Fibroblast of skin of abdomen (primary cell): ENCODE data around the gene PGLYRP3.
"Not testable (repeated sequence)": the region's sequence is repeated elsewhere in the genome, so short reads cannot be mapped to it uniquely, and the experiment has no call there.

ENCODE experiments used
- DNase-seq: peaks from one replicate; pipeline ENCODE4 v3.0.0-alpha.2; 2013

PGLYRP3 gene

DNA sequence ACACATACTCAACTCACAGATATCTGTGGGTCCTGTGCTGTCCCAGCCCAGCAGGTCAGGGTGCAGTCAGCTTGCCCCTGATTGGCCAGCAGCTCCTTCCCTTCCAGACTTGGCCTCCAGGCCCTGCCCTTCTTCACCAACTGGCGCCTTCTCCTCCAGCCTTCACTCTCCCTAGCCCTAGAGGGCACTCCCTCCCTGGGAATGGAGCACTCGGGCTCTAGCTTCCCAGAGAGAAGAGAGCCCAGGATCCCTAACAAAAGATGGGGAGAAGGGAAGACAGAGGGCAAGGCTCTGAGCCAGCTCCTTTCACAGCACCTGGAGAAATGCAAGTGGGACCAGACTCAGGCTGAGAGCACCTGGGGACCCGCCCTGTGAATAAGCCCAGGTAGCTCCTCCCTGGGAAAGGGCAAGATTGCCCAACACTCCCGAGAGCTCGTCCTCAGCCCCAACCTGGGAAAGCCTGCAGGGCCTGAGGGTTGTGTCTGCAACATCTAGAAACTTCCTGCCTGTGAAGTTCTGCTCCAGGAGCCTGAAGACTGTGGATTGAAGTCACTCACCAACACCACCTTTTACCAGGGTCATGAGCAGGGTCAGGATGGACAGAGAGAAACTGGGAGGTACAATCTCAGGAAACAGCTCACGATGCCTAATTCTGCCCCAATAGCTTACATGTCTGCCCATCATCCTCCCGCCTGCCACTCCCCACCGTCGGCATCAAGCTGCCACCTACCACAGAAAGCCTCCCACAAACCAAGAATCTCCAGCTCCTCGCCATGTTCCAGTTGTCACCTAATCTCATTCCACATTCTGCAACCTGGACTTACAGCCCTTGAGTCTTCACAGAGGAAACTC lies 36.0 kb upstream of the PGLYRP3 start, which contains the start of gene PGLYRP4:
Gene PGLYRP4, minus strand, starts transcription at position 331 of the 852 bp plus-strand sequence. CDS start 909 bp downstream, outside the sequence.
- no peak for DNase-seq

DNA sequence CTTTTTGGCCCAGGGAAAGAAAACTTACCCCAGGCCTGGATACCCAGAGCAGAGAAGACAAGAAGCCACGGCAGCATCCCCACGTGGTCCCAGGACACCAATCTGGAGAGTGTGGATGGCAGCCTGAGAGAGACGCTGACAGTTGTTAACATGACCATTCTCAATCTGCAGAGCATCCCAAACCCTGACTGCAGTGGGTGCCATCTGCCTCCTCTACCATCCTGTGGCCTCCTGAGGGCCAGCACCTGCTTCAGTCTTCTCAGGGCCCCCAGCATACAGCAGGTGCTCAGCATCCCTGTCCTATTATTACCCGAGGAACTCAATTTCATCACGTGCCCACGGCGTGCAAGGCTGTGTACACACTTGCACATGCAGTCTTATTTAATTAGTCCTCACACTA lies 35.1 kb upstream of the PGLYRP3 start:
- no peak for DNase-seq

DNA sequence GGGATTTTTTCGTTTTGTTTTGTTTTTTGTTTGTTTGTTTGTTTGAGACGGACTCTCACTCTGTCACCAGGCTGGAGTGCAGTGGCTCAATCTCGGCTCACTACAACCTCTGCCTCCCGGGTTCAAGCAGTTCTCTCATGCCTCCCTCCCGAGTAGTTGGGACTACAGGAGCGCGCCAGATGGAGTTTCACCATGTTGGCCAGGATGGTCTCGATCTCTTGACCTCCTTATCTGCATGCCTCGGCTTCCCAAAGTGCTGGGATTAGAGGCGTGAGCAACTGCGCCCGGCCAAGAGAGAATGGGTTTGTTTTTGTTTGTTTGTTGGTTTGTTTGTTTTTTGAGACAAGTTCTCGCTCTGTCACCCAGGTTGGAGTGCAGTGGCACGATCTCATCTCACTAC lies 34.3 kb upstream of the PGLYRP3 start:
- not testable (repeated sequence) for DNase-seq

GRCh38 chr1:153346077-153346723 lies 33.4 kb upstream of the PGLYRP3 start:
- DNase-seq, result no peak

DNA sequence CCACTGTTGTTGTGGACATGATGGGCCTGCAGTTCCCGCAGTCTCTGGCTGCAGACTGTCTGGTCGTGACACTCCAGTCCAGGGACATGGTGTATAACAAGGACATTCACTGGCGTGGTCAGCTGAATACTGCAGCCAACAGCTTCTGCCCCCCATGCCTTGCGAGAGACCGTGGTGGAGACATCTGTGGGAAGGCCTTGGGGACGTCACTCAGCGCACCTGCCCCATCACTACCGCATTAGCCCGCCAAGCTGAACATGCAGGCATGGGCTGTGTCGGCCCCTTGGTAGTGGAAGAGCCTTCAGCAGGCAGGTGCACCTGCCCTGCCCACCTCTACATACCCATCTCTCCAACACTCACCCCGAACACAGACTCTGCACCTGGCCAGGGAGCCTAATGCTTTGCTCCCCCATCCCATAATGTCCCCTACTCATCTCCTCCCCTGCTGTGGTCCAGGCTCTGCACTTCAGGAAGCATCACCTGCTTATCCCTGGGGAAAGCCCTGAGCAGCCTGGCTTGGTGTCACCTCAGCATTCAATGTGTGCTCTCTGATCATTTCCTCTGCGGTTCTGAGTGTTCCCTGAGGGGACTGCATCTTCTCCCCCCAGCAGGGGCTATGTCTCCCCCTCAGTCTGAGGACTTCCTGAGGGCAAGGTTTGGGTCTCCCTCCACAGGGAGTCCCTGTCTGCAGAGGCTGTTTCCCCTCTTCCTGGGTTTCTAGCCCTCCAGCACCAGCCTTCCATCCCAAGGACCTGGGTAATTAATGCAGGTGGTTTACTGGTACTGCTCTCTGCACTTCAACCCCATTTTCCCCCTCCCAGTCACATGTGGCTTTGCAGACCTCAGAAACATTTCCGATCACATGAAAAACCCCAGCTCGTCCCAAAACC lies 32.7 kb upstream of the PGLYRP3 start:
- DNase-seq, result no peak

DNA sequence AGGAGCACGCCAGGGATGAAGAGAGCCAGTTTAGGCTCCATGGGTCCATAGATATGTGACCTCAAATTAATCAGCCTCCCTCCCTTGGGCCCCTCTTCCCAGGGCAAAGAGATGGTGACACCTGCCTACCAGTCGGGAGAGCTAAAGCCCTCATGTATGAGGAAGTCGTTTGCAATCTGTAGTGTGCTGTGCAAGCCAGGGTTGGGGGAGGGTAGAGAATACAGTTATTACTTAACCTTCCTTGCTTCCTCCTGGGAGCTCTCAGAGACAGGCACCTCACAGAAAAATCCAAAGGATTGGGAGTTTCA lies 31.9 kb upstream of the PGLYRP3 start:
- no peak for DNase-seq

DNA sequence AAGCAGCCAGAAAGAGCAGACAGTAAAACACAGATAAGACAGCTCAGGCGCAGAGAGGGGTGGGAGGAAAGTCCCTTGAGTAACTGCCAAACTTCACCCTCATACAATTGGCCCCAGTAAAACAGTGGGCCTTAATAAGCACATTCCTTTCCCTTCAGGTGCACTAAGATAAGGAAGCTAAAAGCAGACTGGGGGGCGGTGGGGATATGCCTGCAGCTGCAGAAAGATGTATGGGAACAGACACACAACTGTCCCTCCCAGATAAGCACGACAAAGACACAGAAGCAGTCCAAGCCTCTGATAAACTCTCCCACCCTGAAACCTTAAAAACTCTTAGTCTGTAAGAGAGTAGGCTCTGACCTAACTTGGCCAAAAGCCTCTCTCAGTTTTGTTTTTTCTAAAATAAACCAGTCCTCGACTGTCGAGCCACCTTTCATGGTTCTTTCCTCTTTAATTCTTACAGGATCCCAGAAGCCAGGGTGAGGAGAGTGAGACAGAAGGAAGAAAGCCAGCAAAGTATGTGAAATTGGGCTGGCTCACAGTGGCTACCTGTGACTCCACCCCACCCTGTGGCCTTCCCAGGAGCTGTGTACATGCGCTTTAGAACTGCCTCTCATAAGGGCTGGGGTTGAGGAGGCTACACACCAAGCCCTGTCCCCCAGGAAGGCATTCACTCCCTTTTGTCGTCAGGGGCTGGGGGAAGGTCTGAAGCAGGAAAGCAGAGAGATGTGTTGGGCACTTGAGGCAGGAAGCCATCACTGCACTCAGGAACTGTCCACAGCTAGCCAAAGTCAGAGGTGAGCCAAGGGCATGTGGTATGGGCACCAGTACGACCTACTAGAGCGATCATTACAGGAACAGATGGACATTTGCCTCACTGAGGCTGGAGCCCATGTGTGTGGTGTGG lies 31.3 kb upstream of the PGLYRP3 start:
- DNase-seq, result no peak

DNA sequence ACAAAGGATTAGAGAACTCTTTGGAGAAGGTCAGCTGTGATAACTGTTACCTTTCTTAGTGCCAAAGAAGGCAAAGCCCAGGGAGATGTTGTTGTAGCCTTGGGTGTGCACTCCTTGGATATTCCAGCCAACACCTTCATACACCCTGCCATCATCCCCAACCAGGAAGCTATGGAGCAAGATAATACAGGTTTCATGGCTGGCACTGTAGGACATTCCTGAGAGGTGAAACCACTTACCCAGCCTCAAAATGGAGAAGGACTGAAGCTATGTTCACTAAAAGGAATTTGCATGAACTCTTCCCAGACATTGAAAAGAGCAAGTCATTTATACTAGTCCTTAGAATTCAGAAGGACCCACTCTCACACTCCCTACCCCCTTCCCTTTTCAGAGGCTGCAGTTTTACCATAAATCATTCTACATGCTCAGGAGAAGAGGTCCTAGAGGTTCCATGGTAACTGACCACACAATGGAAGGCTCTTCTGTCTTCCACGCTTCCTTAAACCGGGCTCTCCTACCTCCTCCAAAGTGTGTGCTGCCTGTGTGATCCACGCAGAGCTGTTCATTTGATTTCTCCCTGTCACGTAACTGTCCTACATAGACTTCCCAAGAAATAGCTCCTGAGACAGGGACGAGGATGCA lies 30.4 kb upstream of the PGLYRP3 start:
- no peak for DNase-seq

DNA sequence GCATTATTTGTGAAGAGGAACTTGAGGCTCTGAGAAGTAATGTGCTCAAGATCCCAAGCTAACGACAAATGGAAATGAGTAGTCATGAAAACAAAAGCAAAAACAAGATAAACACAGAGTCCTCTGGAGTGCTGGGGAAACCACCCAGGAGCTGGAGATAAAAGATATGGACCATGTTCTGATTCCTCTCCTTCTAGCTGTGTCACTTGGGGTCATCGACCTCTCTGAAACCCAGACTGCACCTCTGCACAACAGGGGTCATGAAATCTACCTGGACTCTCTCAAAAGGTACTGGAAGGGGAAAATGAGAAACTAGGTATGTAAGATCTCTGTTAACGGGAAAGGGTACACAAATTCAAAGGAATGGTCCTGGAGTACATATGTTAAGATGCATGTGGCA lies 29.4 kb upstream of the PGLYRP3 start:
- no peak for DNase-seq

DNA sequence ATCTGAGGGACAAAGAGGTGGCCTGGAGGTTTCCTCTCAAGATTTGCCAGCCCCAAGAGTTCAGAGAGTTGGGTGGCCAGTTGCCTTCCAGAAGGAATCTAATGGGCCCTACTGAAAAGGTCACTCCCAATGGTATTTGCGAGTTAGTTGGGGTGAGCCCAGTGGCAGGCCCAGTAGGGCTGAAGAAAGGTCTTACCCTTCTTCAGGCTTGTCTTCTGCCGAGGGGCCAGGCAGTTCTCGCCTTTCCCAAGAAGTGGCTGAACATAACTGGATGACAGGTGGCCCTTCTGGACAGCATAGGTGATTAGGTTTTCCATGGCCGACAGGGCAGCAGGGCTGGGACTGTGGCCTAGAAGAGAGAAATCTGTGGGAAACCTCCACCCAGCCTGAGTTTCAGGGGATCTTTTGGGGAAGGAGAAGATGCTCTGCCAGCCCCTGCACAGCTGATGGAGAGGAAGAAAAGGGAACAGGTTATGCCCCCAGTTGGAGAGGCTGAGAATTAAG lies 28.7 kb upstream of the PGLYRP3 start:
- no peak for DNase-seq

- DNase-seq, result no peak
Measured at GRCh38 chr1:153340356-153340755, 27.6 kb upstream of the PGLYRP3 start.

GRCh38 chr1:153339802-153340201 lies 27.1 kb upstream of the PGLYRP3 start:
- no peak for DNase-seq

DNA sequence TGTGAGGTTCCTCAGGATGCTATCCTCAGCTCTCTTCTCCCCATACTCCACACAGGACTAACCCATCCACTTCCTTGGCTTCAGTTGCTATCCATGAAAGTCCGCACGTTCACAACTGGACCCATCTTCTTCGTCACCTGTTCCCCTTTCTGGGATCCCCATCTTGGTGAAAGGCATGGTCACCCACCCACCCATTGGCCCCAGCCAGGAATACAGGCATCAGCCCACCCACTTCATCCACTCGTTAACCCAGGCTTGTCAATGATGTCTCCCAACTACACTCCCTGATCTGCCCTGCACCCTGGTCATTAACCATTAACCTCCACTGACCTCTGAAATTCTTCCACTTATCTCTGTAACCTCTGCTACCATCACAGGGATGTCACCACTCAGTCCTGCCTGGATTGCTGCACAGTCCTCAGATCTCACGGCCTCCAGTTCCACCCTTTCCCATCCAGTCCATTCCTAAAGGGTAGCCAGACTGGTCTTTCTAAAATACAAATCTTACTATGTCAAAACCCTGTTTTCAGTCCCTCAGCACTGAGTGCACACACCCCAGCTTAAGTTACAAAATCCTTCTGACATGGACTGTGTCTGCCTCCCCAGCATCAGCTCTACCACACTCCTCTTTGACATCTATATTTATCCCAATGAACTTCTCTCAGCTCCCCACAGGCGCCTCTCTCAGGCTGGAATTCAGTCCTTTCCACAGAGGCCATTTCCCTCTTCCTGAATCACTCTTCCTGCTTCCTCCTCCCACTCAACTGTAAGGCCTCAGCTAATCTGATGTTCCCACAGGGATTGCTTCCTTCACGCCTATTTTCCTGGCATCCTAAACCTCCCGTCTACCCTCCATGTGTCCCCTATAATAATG lies 25.5 kb upstream of the PGLYRP3 start:
- no peak for DNase-seq

GRCh38 chr1:153336650-153337049 lies 23.9 kb upstream of the PGLYRP3 start:
- DNase-seq, result no peak

GRCh38 chr1:153333902-153334301 lies 21.1 kb upstream of the PGLYRP3 start:
- no peak for DNase-seq

DNA sequence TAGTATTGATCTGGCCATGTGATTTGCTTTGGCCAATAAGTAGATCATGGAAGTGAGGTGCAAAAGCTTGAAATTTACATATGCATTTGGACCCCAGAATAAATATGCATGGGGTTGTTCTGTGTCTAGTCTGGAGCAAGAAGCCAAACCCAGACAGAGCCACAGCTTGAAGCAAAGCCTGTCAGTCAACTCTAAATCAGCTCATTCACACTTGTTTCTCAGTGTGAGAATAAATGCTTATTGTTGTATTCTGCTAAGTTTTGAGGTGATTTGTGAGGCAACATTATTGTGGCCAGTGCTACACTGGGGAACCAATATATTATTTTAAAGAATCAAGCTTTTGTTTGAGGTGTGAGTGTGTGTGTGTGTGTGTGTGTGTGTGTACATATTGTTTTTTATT lies 12.2 kb upstream of the PGLYRP3 start:
- no peak for DNase-seq

DNA sequence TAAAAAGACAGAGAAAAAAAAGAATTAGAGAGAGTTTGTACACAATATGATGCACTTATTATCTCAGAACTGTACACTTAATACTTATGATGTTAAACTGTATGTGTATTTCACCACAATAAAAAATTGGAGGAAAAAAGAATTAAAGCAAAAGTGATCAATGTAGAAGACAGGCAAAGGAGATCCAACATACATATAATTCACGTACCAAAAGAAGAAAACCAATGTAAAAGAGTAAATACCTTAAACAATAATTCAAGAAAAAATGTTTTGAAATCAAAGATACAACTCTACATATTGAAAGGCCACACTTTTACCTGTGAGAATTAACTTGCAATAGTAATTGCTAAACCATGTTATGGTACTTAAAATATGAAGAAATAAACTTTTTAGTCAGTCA lies 9.8 kb upstream of the PGLYRP3 start:
- no peak for DNase-seq

- DNase-seq, result not testable (repeated sequence)
Measured at GRCh38 chr1:153318145-153318544, 5.4 kb upstream of the PGLYRP3 start.

DNA sequence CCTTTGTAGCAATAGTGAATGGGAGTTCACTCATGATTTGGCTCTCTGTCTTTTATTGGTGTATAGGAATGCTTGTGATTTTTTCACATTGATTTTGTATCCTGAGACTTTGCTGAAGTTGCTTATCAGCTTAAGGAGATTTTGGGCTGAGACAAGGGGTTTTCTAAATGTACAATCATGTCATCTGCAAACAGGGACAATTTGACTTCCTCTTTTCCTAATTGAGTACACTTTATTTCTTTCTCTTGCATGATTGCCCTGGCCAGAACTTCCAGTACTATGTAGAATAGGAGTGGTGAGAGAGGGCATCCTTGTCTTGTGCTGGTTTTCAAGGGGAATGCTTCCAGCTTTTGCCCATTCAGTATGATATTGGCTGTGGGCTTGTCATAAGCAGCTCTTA lies 3.3 kb upstream of the PGLYRP3 start:
- DNase-seq, result not testable (repeated sequence)

DNA sequence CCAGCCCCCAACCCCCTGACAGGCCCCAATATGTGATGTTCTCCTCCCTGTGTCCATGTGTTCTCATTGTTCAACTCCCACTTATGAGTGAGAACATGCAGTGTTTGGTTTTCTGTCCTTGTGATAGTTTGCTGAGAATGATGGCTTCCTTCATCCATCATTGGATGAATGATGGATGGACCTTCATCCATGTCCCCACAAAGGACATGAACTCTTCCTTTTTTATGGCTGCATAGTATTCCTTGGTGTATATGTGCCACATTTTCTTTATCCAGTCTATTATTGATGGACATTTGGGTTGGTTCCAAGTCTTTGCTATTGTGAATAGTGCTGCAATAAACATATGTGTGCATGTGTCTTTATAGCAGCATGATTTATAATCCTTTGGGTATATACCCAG lies 1.6 kb upstream of the PGLYRP3 start:
- not testable (repeated sequence) for DNase-seq
